ENCODE data around the gene HACD1. TPM values are rescaled to one million over a fixed set of nuclear protein-coding genes. Genes with fewer than 3 reads are reported as not detected.

Gene HACD1
- total and polyA plus RNA-seq, 11 donors = 80.0 to 291 (median 155) TPM

DNA sequence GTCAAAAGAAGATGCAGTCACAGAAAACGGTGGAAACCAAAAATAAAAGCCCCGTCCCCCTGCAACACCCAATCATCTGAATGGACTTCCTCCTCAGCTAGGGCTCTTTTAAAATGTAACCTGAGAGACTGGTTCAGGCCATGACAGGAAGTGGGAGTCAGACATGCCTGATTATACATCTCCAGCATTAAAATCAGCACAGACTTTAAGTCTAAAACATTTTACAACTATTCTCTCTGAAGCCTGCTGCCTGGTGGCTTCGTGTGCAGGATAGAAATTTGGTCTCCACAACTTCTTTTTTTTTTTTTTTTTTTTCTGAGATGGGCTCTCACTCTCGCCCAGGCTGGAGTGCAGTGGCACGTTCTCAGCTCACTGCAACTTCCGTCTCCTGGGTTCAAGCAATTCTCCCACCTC lies 30.3 kb downstream of the HACD1 start:
- Histone ChIP-seq H3K27me3 (no peaks in the 10 kb centered on the region), H3K27ac (no peak overlapping the region), H3K36me3 (peaks cover 0 to 19% (median 0%) of the 10 kb centered on the region in 9 donors), H3K9me3 (no peaks in the 10 kb centered on the region), H3K4me1 (peaks cover 0 to 13% (median 2%) of the 10 kb centered on the region in 12 donors), H3K4me3 (no peak overlapping the region)
- intact Hi-C loops (cut with DNase I) = loop anchor here in 1 of 10 donors (10.0 kb wide), 1 partner anchor 132 kb away; the partner anchor contains the start of gene ST8SIA6
- DNase-seq = no peak
- 21 to 34% (median 25%) methylated on average over 6 of the region's 6 CpGs for WGBS, 4 donors
- ATAC-seq = peak in 3 of 4 donors; percentile 5 to 43 (median 35)
- TF ChIP-seq, protein P1, sequence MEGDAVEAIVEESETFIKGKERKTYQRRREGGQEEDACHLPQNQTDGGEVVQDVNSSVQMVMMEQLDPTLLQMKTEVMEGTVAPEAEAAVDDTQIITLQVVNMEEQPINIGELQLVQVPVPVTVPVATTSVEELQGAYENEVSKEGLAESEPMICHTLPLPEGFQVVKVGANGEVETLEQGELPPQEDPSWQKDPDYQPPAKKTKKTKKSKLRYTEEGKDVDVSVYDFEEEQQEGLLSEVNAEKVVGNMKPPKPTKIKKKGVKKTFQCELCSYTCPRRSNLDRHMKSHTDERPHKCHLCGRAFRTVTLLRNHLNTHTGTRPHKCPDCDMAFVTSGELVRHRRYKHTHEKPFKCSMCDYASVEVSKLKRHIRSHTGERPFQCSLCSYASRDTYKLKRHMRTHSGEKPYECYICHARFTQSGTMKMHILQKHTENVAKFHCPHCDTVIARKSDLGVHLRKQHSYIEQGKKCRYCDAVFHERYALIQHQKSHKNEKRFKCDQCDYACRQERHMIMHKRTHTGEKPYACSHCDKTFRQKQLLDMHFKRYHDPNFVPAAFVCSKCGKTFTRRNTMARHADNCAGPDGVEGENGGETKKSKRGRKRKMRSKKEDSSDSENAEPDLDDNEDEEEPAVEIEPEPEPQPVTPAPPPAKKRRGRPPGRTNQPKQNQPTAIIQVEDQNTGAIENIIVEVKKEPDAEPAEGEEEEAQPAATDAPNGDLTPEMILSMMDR (IDR thresholded peaks at IDR 0.05) = no peak
- no peak for TF ChIP-seq POLR2A (IDR thresholded peaks at IDR 0.05)

DNA sequence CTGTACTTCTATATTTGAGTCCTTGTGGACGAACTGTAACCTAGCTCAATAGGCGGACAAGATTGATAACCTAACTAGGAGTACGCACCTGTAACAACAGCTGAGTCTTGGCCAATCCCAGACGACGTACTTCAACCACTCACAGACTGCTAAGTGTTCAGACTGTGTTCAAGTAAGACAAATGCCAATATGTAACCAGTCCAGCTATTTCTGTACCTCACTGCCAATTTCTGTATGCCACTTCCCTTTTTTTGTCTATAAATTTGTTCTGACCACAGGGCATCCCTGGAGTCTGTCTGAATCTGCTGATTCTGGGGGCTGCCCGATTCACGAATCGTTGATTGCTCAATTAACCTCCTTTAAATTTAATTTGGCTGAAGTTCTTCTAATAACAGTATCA lies 32.2 kb downstream of the HACD1 start:
- peak in 2 of 4 donors; percentile 28 to 52 for ATAC-seq
- no peak for DNase-seq
- Histone ChIP-seq H3K36me3 (peaks cover 0 to 9% (median 0%) of the 10 kb centered on the region in 9 donors), H3K27ac (no peak overlapping the region), H3K4me1 (peaks cover 0 to 13% (median 2%) of the 10 kb centered on the region in 12 donors), H3K27me3 (no peaks in the 10 kb centered on the region), H3K9me3 (no peaks in the 10 kb centered on the region), H3K4me3 (no peak overlapping the region)
- 72 to 75% (median 74%) methylated on average over 8 of the region's 8 CpGs for WGBS, 4 donors
- intact Hi-C loops (cut with DNase I) = loop anchor here in 1 of 10 donors (10.0 kb wide), 1 partner anchor 130 kb away; the partner anchor contains the start of gene ST8SIA6
- TF ChIP-seq, protein P1 (IDR thresholded peaks at IDR 0.05) = no peak
- no peak for TF ChIP-seq POLR2A (IDR thresholded peaks at IDR 0.05)

DNA sequence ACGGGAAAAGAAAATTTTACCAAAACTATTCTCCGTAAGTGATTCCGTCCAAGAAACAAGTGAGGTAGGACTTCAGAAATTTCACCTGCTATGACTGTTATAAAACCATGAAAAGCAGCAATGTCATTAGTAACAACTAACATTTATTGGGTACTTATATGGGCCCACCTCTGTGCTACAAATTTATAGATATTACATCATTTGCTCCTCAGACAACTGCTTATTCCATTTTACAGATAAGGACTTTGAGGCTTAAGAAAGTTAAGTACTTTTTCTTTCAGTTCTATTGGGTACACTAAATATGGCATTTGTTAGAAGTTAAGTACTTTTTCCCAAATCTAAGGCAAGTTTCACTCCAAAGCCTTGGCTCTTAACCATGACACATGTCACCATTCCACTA lies 36.3 kb downstream of the HACD1 start:
- Histone ChIP-seq H3K9me3 (no peaks in the 10 kb centered on the region), H3K27ac (no peak overlapping the region), H3K4me1 (peaks cover 0 to 4% (median 0%) of the 10 kb centered on the region in 12 donors), H3K27me3 (no peaks in the 10 kb centered on the region), H3K36me3 (no peaks in the 10 kb centered on the region), H3K4me3 (no peak overlapping the region)
- intact Hi-C loops (cut with DNase I) = loop anchor here in 1 of 10 donors (10.0 kb wide), 1 partner anchor 126 kb away; the partner anchor contains the start of gene ST8SIA6
- TF ChIP-seq, protein P1 (IDR thresholded peaks at IDR 0.05) = no peak
- TF ChIP-seq POLR2A (IDR thresholded peaks at IDR 0.05) = no peak
- no peak for DNase-seq
- 82 to 87% (median 83%) methylated on average over 3 of the region's 3 CpGs for WGBS, 4 donors
- ATAC-seq = no peak

DNA sequence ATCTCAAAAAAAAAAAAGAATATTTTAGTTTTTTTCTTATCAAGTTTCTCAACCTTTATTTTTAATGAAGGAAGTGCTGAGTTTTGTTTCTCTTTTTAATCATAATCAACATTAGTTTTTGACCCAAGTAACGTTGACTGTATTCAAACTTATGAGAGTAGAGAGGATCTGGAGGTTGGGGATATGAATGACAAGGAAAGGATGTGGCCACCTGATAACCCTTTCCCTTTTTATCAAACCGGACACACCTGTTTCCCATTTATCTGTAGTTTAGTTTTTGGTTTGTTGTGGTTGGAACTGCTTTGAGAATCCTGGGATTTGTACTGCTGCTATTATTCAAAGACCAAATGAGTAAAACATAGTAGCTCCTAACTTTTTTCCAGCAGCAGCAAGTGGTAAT lies 38.6 kb downstream of the HACD1 start:
- TF ChIP-seq, protein P1 (IDR thresholded peaks at IDR 0.05) = no peak
- TF ChIP-seq POLR2A (IDR thresholded peaks at IDR 0.05) = no peak
- WGBS, 4 donors = 46 to 68% (median 50%) methylated on average over 2 of the region's 2 CpGs
- Histone ChIP-seq H3K4me3 (no peak overlapping the region), H3K36me3 (no peaks in the 10 kb centered on the region), H3K9me3 (peaks cover 0 to 5% (median 0%) of the 10 kb centered on the region in 12 donors), H3K27ac (peak overlapping the region in 5 of 12 donors; percentile 31 to 46 (median 35)), H3K4me1 (no peaks in the 10 kb centered on the region), H3K27me3 (no peaks in the 10 kb centered on the region)
- intact Hi-C loops (cut with DNase I) = no loop called here
- ATAC-seq (peak in 3 of 4 donors; percentile 60 to 92 (median 69)), DNase-seq (peak in 1 of 5 donors; percentile 20)

Measured in heart left ventricle (tissue), 16 donors.